ENCODE results near the gene SLC13A4. TPM values are rescaled to one million over a fixed set of nuclear protein-coding genes. Genes with fewer than 3 reads are reported as not detected.
"Not testable (repeated sequence)": the region's sequence is repeated elsewhere in the genome, so short reads cannot be mapped to it uniquely, and the experiment has no call there.

SLC13A4 gene
- total and polyA plus RNA-seq, 4 donors, result 0.01 to 0.17 (median 0.10) TPM

GRCh38 chr7:135669774-135670173, 58.2 kb downstream of the SLC13A4 start:
- TF ChIP-seq, protein P1, sequence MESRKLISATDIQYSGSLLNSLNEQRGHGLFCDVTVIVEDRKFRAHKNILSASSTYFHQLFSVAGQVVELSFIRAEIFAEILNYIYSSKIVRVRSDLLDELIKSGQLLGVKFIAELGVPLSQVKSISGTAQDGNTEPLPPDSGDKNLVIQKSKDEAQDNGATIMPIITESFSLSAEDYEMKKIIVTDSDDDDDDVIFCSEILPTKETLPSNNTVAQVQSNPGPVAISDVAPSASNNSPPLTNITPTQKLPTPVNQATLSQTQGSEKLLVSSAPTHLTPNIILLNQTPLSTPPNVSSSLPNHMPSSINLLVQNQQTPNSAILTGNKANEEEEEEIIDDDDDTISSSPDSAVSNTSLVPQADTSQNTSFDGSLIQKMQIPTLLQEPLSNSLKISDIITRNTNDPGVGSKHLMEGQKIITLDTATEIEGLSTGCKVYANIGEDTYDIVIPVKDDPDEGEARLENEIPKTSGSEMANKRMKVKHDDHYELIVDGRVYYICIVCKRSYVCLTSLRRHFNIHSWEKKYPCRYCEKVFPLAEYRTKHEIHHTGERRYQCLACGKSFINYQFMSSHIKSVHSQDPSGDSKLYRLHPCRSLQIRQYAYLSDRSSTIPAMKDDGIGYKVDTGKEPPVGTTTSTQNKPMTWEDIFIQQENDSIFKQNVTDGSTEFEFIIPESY (IDR thresholded peaks at IDR 0.05), result no peak
- no peak for TF ChIP-seq GABPA (IDR thresholded peaks at IDR 0.05 in 1 of 2, conservative IDR thresholded peaks at IDR 0.05 in 1 of 2)
- no peak for TF ChIP-seq CTCF (IDR thresholded peaks at IDR 0.05; ENCODE audit: low read depth, low read length, missing input control)
- TF ChIP-seq, protein P2, sequence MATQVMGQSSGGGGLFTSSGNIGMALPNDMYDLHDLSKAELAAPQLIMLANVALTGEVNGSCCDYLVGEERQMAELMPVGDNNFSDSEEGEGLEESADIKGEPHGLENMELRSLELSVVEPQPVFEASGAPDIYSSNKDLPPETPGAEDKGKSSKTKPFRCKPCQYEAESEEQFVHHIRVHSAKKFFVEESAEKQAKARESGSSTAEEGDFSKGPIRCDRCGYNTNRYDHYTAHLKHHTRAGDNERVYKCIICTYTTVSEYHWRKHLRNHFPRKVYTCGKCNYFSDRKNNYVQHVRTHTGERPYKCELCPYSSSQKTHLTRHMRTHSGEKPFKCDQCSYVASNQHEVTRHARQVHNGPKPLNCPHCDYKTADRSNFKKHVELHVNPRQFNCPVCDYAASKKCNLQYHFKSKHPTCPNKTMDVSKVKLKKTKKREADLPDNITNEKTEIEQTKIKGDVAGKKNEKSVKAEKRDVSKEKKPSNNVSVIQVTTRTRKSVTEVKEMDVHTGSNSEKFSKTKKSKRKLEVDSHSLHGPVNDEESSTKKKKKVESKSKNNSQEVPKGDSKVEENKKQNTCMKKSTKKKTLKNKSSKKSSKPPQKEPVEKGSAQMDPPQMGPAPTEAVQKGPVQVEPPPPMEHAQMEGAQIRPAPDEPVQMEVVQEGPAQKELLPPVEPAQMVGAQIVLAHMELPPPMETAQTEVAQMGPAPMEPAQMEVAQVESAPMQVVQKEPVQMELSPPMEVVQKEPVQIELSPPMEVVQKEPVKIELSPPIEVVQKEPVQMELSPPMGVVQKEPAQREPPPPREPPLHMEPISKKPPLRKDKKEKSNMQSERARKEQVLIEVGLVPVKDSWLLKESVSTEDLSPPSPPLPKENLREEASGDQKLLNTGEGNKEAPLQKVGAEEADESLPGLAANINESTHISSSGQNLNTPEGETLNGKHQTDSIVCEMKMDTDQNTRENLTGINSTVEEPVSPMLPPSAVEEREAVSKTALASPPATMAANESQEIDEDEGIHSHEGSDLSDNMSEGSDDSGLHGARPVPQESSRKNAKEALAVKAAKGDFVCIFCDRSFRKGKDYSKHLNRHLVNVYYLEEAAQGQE (IDR thresholded peaks at IDR 0.05), result no peak
- TF ChIP-seq HNF4A (conservative IDR thresholded peaks at IDR 0.05), result no peak
- no peak for TF ChIP-seq RAD21 (IDR thresholded peaks at IDR 0.05)
- no peak for TF ChIP-seq YY1 (IDR thresholded peaks at IDR 0.05)
- TF ChIP-seq EGR1 (IDR thresholded peaks at IDR 0.05; ENCODE audit: low read depth in 2 of 2), result no peak
- TF ChIP-seq HNF4G (IDR thresholded peaks at IDR 0.05), result no peak
- TF ChIP-seq JUND (IDR thresholded peaks at IDR 0.05), result no peak
- TF ChIP-seq, protein P3, sequence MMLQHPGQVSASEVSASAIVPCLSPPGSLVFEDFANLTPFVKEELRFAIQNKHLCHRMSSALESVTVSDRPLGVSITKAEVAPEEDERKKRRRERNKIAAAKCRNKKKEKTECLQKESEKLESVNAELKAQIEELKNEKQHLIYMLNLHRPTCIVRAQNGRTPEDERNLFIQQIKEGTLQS (IDR thresholded peaks at IDR 0.05), result no peak
- TF ChIP-seq RXRA (IDR thresholded peaks at IDR 0.05), result no peak
- TF ChIP-seq NR2F2 (IDR thresholded peaks at IDR 0.05), result no peak
- TF ChIP-seq FOXA1 (IDR thresholded peaks at IDR 0.05), result no peak
- WGBS, result 90% methylated on average over 1 of the region's 1 CpG
- Histone ChIP-seq H3K9ac (ENCODE audit: low read depth in 1 of 2, low read length in 2 of 2) (no peak overlapping the region), H3K4me1 (ENCODE audit: control insufficient read depth in 4 of 4, insufficient read depth in 4 of 4, low read length in 3 of 4) (peaks cover 0 to 1% (median 0%) of the 10 kb centered on the region in 4 donors), H3K4me3 (ENCODE audit: low read depth in 1 of 3, low read length in 3 of 3) (no peak overlapping the region), H3K9me3 (ENCODE audit: control insufficient read depth in 4 of 4, low read length in 3 of 4) (no peaks in the 10 kb centered on the region), H3K27me3 (ENCODE audit: control insufficient read depth in 4 of 4, insufficient read depth in 4 of 4, low read length in 3 of 4) (no peaks in the 10 kb centered on the region), H3K27ac (ENCODE audit: low read depth in 1 of 2, low read length in 2 of 2) (no peak overlapping the region), H3K36me3 (ENCODE audit: control insufficient read depth in 4 of 4, insufficient read depth in 3 of 4, low read depth in 1 of 4, low read length in 3 of 4) (peaks cover 0 to 3% (median 0%) of the 10 kb centered on the region in 4 donors)
- no peak for DNase-seq (ENCODE audit: low spot score)

DNA sequence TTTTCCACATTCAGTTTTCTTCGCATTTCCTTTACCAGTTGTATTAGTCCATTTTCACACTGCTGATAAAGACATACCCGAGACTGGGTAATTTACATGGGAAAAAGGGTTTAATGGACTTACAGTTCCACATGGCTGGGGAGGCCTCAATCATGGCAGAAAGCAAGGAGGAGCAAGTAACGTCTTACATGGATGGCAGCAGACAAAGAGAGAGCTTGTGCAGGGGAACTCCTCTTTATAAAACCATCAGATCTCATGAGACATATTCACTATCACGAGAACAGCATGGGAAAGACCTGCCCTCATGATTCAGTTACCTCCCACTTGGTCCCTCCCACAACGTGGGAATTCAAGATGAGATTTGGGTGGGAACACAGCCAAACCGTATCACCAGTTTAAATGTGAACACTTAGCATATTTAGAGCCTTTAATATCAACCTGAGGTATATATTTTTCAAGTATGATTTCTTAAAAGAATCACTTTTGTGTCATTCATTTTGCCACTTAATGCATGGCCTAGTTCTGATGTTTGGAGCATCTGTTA, 59.1 kb downstream of the SLC13A4 start:
- H3K27ac ChIP-seq (ENCODE audit: low read depth in 1 of 2, low read length in 2 of 2); H3K4me1 ChIP-seq (ENCODE audit: control insufficient read depth in 4 of 4, insufficient read depth in 4 of 4, low read length in 3 of 4): not testable (repeated sequence)

DNA sequence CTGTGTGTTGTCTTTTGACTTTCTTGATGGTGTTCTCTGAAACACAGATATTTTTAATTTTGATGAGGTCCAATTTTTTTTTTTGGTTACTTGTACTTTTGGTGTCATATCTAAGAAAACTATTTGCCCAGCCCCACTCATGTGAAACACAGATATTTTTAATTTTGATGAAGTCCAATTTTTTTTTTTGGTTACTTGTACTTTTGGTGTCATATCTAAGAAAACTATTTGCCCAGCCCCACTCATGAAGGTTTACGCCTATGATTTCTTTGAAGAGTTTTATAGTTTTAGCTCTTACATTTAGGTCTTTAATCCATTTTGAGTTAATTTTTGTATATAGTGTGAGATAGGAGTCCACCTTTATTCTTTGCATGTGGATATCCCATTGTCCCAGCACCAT, 60.4 kb downstream of the SLC13A4 start:
- H3K27me3 ChIP-seq (ENCODE audit: control insufficient read depth in 4 of 4, insufficient read depth in 4 of 4, low read length in 3 of 4); H3K9ac ChIP-seq (ENCODE audit: low read depth in 1 of 2, low read length in 2 of 2); H3K4me3 ChIP-seq (ENCODE audit: low read depth in 1 of 3, low read length in 3 of 3); H3K27ac ChIP-seq (ENCODE audit: low read depth in 1 of 2, low read length in 2 of 2); DNase-seq (ENCODE audit: low spot score); H3K36me3 ChIP-seq (ENCODE audit: control insufficient read depth in 4 of 4, insufficient read depth in 3 of 4, low read depth in 1 of 4, low read length in 3 of 4); H3K9me3 ChIP-seq (ENCODE audit: control insufficient read depth in 4 of 4, low read length in 3 of 4); H3K4me1 ChIP-seq (ENCODE audit: control insufficient read depth in 4 of 4, insufficient read depth in 4 of 4, low read length in 3 of 4): not testable (repeated sequence)
- 99% methylated on average over 1 of the region's 1 CpG for WGBS

More for the DNA sequence above, 59.1 kb downstream of the SLC13A4 start:
- 73% methylated on average over 6 of the region's 6 CpGs for WGBS
- not testable (repeated sequence) for H3K36me3 ChIP-seq (ENCODE audit: control insufficient read depth in 4 of 4, insufficient read depth in 3 of 4, low read depth in 1 of 4, low read length in 3 of 4); DNase-seq (ENCODE audit: low spot score); H3K27me3 ChIP-seq (ENCODE audit: control insufficient read depth in 4 of 4, insufficient read depth in 4 of 4, low read length in 3 of 4); H3K9ac ChIP-seq (ENCODE audit: low read depth in 1 of 2, low read length in 2 of 2); H3K4me3 ChIP-seq (ENCODE audit: low read depth in 1 of 3, low read length in 3 of 3); H3K9me3 ChIP-seq (ENCODE audit: control insufficient read depth in 4 of 4, low read length in 3 of 4)

All from liver (tissue), 9 donors.